MCF 10A (cell line): ENCODE measurements around the gene FAM13A. TPM values are rescaled to one million over a fixed set of nuclear protein-coding genes. Genes with fewer than 3 reads are reported as not detected.

Experiments used
- Bru-seq: library from RNA; stranded (reverse); fragments of 400-500 nt; gene quantifications from one replicate; lab custom pipeline; 2021; lab: Mats Ljungman, UMichigan
- BruChase-seq, 2 experiments: library from RNA; stranded (reverse); fragments of 400-500 nt; gene quantifications; one replicate each; lab custom pipeline; 2021; lab: Mats Ljungman, UMichigan
- BruUV-seq: library from RNA; stranded (reverse); fragments of 400-500 nt; replicated peaks from 2 replicates; lab custom pipeline; 2021; lab: Mats Ljungman, UMichigan
- CTCF ChIA-PET: fragments of 300-600 bp; sonication (Branson Sonifier 250); formaldehyde crosslinking; extraction: SDS; loops from one replicate; lab custom pipeline; 2021; ENCODE audit warnings: antibody characterized with exemption, inconsistent platforms; lab: Yijun Ruan, JAX
- POLR2A ChIA-PET: fragments of 300-600, 350-650 bp; sonication (Branson Sonifier 250); formaldehyde crosslinking; extraction: SDS; loops from one replicate; lab custom pipeline; 2020; ENCODE audit warnings: antibody characterized with exemption, inconsistent platforms; lab: Yijun Ruan, JAX
- DNase-seq: peaks from one replicate; pipeline ENCODE4 v3.0.0-alpha.2; 2018; ENCODE audit not compliant: unreplicated experiment
- H3K27ac Mint-ChIP-seq: one replicate; pipeline ENCODE4 v1.8.0; 2022; ENCODE audit warnings: mild to moderate bottlenecking, low read depth, mixed read lengths; ENCODE audit not compliant: unreplicated experiment
- H3K27me3 Mint-ChIP-seq: one replicate; pipeline ENCODE4 v1.8.0; 2022; ENCODE audit warnings: mixed read lengths; ENCODE audit not compliant: insufficient read depth, unreplicated experiment
- H3K36me3 Mint-ChIP-seq: one replicate; pipeline ENCODE4 v1.8.0; 2022; ENCODE audit warnings: mild to moderate bottlenecking, moderate library complexity, mixed read lengths; ENCODE audit not compliant: insufficient read depth, unreplicated experiment
- H3K4me1 Mint-ChIP-seq: one replicate; pipeline ENCODE4 v1.8.0; 2022; ENCODE audit warnings: mixed read lengths; ENCODE audit not compliant: insufficient read depth, unreplicated experiment
- H3K4me3 Mint-ChIP-seq: one replicate; pipeline ENCODE4 v1.8.0; 2022; ENCODE audit warnings: mild to moderate bottlenecking, moderate library complexity, mixed read lengths; ENCODE audit not compliant: unreplicated experiment
- H3K9me3 Mint-ChIP-seq: one replicate; pipeline ENCODE4 v1.8.0; 2022; ENCODE audit warnings: mixed read lengths; ENCODE audit not compliant: unreplicated experiment
- intact Hi-C: fragments of 100-400 bp; cut with micrococcal nuclease; formaldehyde crosslinking; loops from 2 replicates; pipeline ENCODE4 v1.14.1; 2022
- long read RNA-seq: library from polyadenylated mRNA; stranded (forward); transcript quantifications from one replicate; pipeline ENCODE4 v2.0.0, GENCODE V29; 2022
- total RNA-seq: library from RNA; stranded (reverse); gene quantifications from 2 replicates; pipeline ENCODE4 v1.2.3, GENCODE V29; 2022
- TF ChIP-seq, protein P1 (sequence below): fragments of 200-600 bp; IDR thresholded peaks from one replicate; pipeline ENCODE4 v1.8.0; 2022; ENCODE audit warnings: antibody characterized with exemption, mild to moderate bottlenecking; ENCODE audit not compliant: unreplicated experiment

Gene FAM13A
- total RNA-seq = 10.0 and 11.1 TPM in 2 replicates
- Bru-seq, nascent RNA = percentile 72 among the genes with signal in this experiment
- BruChase-seq, experiment 1, labeled RNA remaining after a 6-hour chase = percentile 46 among the genes with signal in this experiment
- BruChase-seq, experiment 2, labeled RNA remaining after a 2-hour chase = percentile 58 among the genes with signal in this experiment
- long read RNA-seq, full-length matches to known transcripts = 2 of 23 reads
- long read RNA-seq, partial matches to known transcripts = 4 of 23 reads
- long read RNA-seq, other reads (novel, unspliced or antisense) = 17 of 23 reads

DNA sequence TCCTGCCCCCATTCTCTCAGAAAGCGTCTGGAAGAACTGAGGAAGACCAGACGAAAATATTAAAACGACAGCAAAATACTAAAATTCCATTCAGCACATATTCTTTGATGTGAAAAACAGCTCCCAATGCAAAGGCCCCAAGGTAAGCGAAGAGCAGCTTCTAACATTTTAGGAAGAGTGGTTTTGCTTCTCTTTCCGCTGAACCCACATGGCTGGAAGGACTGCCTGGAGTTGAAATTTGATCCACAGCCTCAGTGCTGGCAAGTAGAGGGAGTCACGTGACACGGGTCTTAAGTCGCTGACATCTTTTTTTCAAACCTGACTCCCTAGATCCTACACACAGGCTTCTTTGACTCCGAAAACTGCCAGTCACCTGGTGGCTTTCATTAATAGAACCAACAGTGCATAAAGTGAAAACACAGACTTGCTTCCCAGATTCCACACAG lies at the start of gene FAM13A:
FAM13A (minus strand) TSS at position 233 of the 446 bp plus-strand sequence; CDS start at position 12, 221 bp downstream.
- Mint-ChIP-seq H3K36me3 (no peaks in the 10 kb centered on the region), H3K27ac (peak within 1 kb of the TSS; percentile 82), H3K4me3 (peak within 1 kb of the TSS; percentile 73), H3K27me3 (no peaks in the 10 kb centered on the region), H3K4me1 (peaks cover 36% of the 10 kb centered on the region), H3K9me3 (peaks cover 8% of the 10 kb centered on the region)
- BruUV-seq = TSS peak; percentile 24
- TF ChIP-seq, protein P1, sequence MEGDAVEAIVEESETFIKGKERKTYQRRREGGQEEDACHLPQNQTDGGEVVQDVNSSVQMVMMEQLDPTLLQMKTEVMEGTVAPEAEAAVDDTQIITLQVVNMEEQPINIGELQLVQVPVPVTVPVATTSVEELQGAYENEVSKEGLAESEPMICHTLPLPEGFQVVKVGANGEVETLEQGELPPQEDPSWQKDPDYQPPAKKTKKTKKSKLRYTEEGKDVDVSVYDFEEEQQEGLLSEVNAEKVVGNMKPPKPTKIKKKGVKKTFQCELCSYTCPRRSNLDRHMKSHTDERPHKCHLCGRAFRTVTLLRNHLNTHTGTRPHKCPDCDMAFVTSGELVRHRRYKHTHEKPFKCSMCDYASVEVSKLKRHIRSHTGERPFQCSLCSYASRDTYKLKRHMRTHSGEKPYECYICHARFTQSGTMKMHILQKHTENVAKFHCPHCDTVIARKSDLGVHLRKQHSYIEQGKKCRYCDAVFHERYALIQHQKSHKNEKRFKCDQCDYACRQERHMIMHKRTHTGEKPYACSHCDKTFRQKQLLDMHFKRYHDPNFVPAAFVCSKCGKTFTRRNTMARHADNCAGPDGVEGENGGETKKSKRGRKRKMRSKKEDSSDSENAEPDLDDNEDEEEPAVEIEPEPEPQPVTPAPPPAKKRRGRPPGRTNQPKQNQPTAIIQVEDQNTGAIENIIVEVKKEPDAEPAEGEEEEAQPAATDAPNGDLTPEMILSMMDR = no peak
- ChIA-PET POLR2A (interaction anchor here (0.6 to 4.6 kb wide), 25 partner anchors 8 to 1634 kb away, joined by 3 to 51 read pairs (median 4); partner anchors contain the start of genes NUDT9, PPM1K and TIGD2), CTCF (interaction anchor here (0.5 to 1.8 kb wide), 9 partner anchors 8 to 398 kb away, joined by 3 to 5 read pairs (median 3); no protein-coding TSS in a partner anchor)
- intact Hi-C loops = loop anchor here (2.0 kb wide), 1 partner anchor 54 kb away; the partner anchor contains the start of gene TIGD2
- DNase-seq = peak; percentile 96

DNA sequence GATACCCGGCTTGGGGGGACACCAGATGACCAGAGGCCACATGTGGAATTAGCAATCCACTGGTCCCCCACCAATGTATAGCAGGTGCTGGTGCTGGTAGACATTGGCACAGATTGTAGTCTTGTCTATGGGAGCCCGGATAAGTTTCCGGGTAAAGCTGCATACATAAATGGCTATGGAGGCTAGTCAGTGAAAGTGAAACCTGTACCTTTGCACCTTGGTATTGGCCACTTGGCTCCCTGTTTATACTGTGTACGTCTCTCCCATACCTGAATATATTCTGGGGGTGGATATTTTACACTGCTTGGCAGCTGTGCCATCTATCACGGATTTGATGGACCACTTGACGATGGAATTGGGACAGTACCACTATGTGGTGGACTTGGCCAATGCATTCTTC lies 48.7 kb upstream of the FAM13A start:
- TF ChIP-seq, protein P1 = no peak
- Mint-ChIP-seq H3K4me3 (no peak overlapping the region), H3K9me3 (no peaks in the 10 kb centered on the region), H3K27ac (no peak overlapping the region), H3K27me3 (no peaks in the 10 kb centered on the region), H3K4me1 (no peaks in the 10 kb centered on the region), H3K36me3 (no peaks in the 10 kb centered on the region)
- POLR2A ChIA-PET = no interaction called here
- CTCF ChIA-PET = no interaction called here
- BruUV-seq = no TSS peak
- no peak for DNase-seq
- intact Hi-C loops = no loop called here

DNA sequence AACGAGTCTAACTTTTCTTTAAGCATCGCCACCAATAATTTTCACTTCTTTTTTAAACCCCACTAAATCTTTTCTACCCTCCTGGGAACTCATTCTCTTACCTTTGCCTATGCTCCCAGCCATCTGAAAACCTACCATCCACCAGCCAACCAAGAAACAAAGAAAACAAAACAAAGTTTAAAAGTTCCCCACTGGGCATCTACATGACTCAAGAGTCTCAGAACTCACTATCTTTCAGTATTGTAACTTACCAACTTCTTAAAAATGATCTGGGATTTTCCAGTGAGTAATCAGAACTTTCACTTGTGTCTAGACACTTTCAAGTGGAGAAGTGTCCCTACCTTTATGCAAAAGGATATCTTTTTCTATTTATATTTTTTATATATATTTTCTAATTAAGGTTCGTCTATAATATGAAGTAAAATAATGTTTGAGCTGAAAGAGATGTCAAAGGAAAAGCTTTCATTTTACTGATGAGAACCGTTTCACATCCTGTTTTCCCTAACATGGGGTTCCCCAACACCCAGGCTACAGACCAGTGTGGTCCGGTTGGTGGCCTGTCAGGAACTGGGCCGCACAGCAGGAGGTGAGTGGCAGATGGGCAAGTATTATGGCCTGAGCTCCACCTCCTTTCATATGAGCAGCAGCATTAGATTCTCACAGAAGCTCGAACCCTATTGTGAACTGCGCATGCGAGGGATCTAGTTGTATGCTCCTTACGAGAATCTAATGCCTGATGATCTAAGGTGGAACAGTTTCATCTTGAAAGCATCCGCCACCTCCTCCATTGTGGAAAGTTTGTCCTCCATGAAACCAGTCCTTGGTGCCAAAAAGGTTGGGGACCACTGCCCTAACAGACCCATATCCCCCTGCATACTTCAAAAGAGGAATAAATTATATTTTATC lies 44.5 kb upstream of the FAM13A start:
- ChIA-PET POLR2A (no interaction called here), CTCF (no interaction called here)
- TF ChIP-seq, protein P1 = no peak
- H3K36me3 Mint-ChIP-seq = no peaks in the 10 kb centered on the region
- intact Hi-C loops = no loop called here
- no peaks in the 10 kb centered on the region for H3K27me3 Mint-ChIP-seq
- no peaks in the 10 kb centered on the region for H3K4me1 Mint-ChIP-seq
- DNase-seq = no peak
- no TSS peak for BruUV-seq
- H3K27ac Mint-ChIP-seq = no peak overlapping the region
- no peaks in the 10 kb centered on the region for H3K9me3 Mint-ChIP-seq
- H3K4me3 Mint-ChIP-seq = no peak overlapping the region

DNA sequence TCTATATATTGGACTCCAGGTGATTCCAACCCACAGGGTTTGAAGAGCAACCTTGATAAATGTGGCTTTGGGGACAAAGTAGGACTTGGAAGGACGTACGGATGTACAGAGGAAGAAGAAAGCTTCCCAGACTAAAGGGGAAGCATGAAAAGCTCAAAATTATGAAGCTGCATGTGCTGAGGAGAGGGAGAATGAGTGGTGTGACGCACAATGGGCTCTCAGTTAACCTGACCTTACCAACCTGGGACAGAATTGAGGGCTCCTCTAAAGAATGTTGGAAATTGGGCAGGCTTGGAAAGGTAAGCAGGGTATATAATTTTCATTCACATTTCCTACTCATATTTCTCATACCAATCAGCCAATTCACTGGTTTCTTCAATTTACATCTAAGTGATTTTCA lies 43.9 kb upstream of the FAM13A start:
- POLR2A ChIA-PET = no interaction called here
- H3K27ac Mint-ChIP-seq = no peak overlapping the region
- no peaks in the 10 kb centered on the region for H3K36me3 Mint-ChIP-seq
- no peaks in the 10 kb centered on the region for H3K4me1 Mint-ChIP-seq
- no peaks in the 10 kb centered on the region for H3K27me3 Mint-ChIP-seq
- intact Hi-C loops = no loop called here
- H3K9me3 Mint-ChIP-seq = no peaks in the 10 kb centered on the region
- no TSS peak for BruUV-seq
- DNase-seq = no peak
- TF ChIP-seq, protein P1 = no peak
- no peak overlapping the region for H3K4me3 Mint-ChIP-seq
- CTCF ChIA-PET = no interaction called here
